ENCODE data around the gene DENND1A.

DENND1A gene

GRCh38 chr9:123584202-123585176 is 345.4 kb downstream of the DENND1A start:
- no peak for DNase-seq (ENCODE audit: low read depth in 2 of 2)

GRCh38 chr9:123583646-123584045 is 346.3 kb downstream of the DENND1A start:
- DNase-seq (ENCODE audit: low read depth in 2 of 2), result no peak

- DNase-seq (ENCODE audit: low read depth in 2 of 2), result no peak
Measured at GRCh38 chr9:123571240-123571639, 358.7 kb downstream of the DENND1A start.

- no peak for DNase-seq (ENCODE audit: low read depth in 2 of 2)
Measured at GRCh38 chr9:123568691-123569688, 360.9 kb downstream of the DENND1A start.

- DNase-seq (ENCODE audit: low read depth in 2 of 2), result no peak
Measured at GRCh38 chr9:123567013-123567412, 362.9 kb downstream of the DENND1A start.

GRCh38 chr9:123564652-123565051 is 365.3 kb downstream of the DENND1A start:
- DNase-seq (ENCODE audit: low read depth in 2 of 2), result no peak

- DNase-seq (ENCODE audit: low read depth in 2 of 2), result no peak
Measured at GRCh38 chr9:123562844-123563346, 367.0 kb downstream of the DENND1A start.

- DNase-seq (ENCODE audit: low read depth in 2 of 2), result no peak
Measured at GRCh38 chr9:123561046-123561445, 368.9 kb downstream of the DENND1A start.

- no peak for DNase-seq (ENCODE audit: low read depth in 2 of 2)
Measured at GRCh38 chr9:123556464-123557435, 373.2 kb downstream of the DENND1A start.

GRCh38 chr9:123555646-123556045 is 374.3 kb downstream of the DENND1A start:
- DNase-seq (ENCODE audit: low read depth in 2 of 2), result no peak

GRCh38 chr9:123552530-123552929 is 377.4 kb downstream of the DENND1A start:
- no peak for DNase-seq (ENCODE audit: low read depth in 2 of 2)

GRCh38 chr9:123551734-123552133 is 378.2 kb downstream of the DENND1A start:
- no peak for DNase-seq (ENCODE audit: low read depth in 2 of 2)

GRCh38 chr9:123550797-123551196 is 379.1 kb downstream of the DENND1A start:
- no peak for DNase-seq (ENCODE audit: low read depth in 2 of 2)

GRCh38 chr9:123550012-123550411 is 379.9 kb downstream of the DENND1A start:
- no peak for DNase-seq (ENCODE audit: low read depth in 2 of 2)

- no peak for DNase-seq (ENCODE audit: low read depth in 2 of 2)
Measured at GRCh38 chr9:123548741-123549545, 381.0 kb downstream of the DENND1A start.

GRCh38 chr9:123544007-123544827 is 385.7 kb downstream of the DENND1A start:
- no peak for DNase-seq (ENCODE audit: low read depth in 2 of 2)

- no peak for DNase-seq (ENCODE audit: low read depth in 2 of 2)
Measured at GRCh38 chr9:123543492-123543891, 386.4 kb downstream of the DENND1A start.

- DNase-seq (ENCODE audit: low read depth in 2 of 2), result no peak
Measured at GRCh38 chr9:123542435-123543225, 387.3 kb downstream of the DENND1A start.

All from stimulated activated CD8-positive, alpha-beta memory T cell treated with anti-CD3 and anti-CD28 coated beads, Interleukin-15, amount 100 ng/mL, for 4 hours (primary cell).